GM18520 (cell line): ENCODE measurements around the gene SLC7A6OS.

Experiments
- ATAC-seq: cut with Tn5 transposase; IDR thresholded peaks from one replicate; pipeline ENCODE4 v1.9.1; 2021; ENCODE audit not compliant: unreplicated experiment

The SLC7A6OS gene

GRCh38 chr16:68345351-68345810 lies 34.6 kb upstream of the SLC7A6OS start:
- ATAC-seq: no peak

GRCh38 chr16:68344252-68344651 lies 33.5 kb upstream of the SLC7A6OS start:
- no peak for ATAC-seq

- ATAC-seq: no peak
These were observed 32.4 kb upstream of the SLC7A6OS start for GRCh38 chr16:68343137-68343536.

GRCh38 chr16:68342620-68343019 lies 31.9 kb upstream of the SLC7A6OS start:
- ATAC-seq: no peak

GRCh38 chr16:68339214-68339613 lies 28.5 kb upstream of the SLC7A6OS start:
- no peak for ATAC-seq

GRCh38 chr16:68338326-68339119 lies 27.8 kb upstream of the SLC7A6OS start:
- ATAC-seq: no peak

GRCh38 chr16:68335175-68335574 lies 24.4 kb upstream of the SLC7A6OS start:
- ATAC-seq: no peak

GRCh38 chr16:68332411-68333121 lies 21.8 kb upstream of the SLC7A6OS start:
- ATAC-seq: no peak

- no peak for ATAC-seq
These were observed 21.2 kb upstream of the SLC7A6OS start for GRCh38 chr16:68331879-68332410.

- no peak for ATAC-seq
These were observed 18.2 kb upstream of the SLC7A6OS start for GRCh38 chr16:68328860-68329390.

- no peak for ATAC-seq
These were observed 17.6 kb upstream of the SLC7A6OS start for GRCh38 chr16:68328151-68328859.

GRCh38 chr16:68324780-68325357 lies 14.1 kb upstream of the SLC7A6OS start:
- no peak for ATAC-seq

- ATAC-seq: no peak
These were observed 13.6 kb upstream of the SLC7A6OS start for GRCh38 chr16:68324336-68324735.

GRCh38 chr16:68319185-68319908 lies 8.6 kb upstream of the SLC7A6OS start:
- ATAC-seq: peak; percentile 88

- ATAC-seq: no peak
These were observed 2.4 kb upstream of the SLC7A6OS start for GRCh38 chr16:68313116-68313515.

GRCh38 chr16:68310437-68310773 lies 341 bp downstream of the SLC7A6OS start:
- ATAC-seq: no peak

- ATAC-seq: no peak
These were observed 947 bp downstream of the SLC7A6OS start for GRCh38 chr16:68309799-68310198.

GRCh38 chr16:68306633-68307032 lies 4.1 kb downstream of the SLC7A6OS start:
- ATAC-seq: no peak

GRCh38 chr16:68300734-68301459 lies 9.8 kb downstream of the SLC7A6OS start:
- ATAC-seq: no peak
